Endothelial cell of umbilical vein (primary cell): ENCODE measurements around the gene NMBR. TPM values are rescaled to one million over a fixed set of nuclear protein-coding genes. Genes with fewer than 3 reads are reported as not detected.

ENCODE experiments used
- BruUV-seq: library from RNA; stranded (reverse); fragments of 400-500 nt; replicated peaks from 2 replicates; lab custom pipeline; 2021; lab: Mats Ljungman, UMichigan
- CTCF ChIA-PET: fragments of 300-600, 350-600 bp; sonication (Branson Sonifier 250); formaldehyde crosslinking; loops from one replicate; lab custom pipeline; 2021; ENCODE audit warnings: antibody characterized with exemption, inconsistent platforms; lab: Charles Lee
- POLR2A ChIA-PET: fragments of 300-600, 350-600 bp; sonication (Branson Sonifier 250); formaldehyde crosslinking; loops from one replicate; lab custom pipeline; 2021; ENCODE audit warnings: antibody characterized with exemption, inconsistent platforms; lab: Charles Lee
- DNase-seq: peaks from one replicate; pipeline ENCODE4 v3.0.0-alpha.2; 2011; ENCODE audit warnings: low read depth, low spot score
- FAIRE-seq: peaks from 2 replicates; lab custom pipeline; 2011; peaks lifted over from hg19 to GRCh38; lab: Jason Lieb, UNC
- H2AFZ ChIP-seq: 2 replicates; pipeline ENCODE4 v1.6.0; 2012; ENCODE audit warnings: low read depth, low read length, control low read depth, inconsistent platforms
- H3K27ac ChIP-seq: 2 replicates; pipeline ENCODE4 v1.5.1; 2011; ENCODE audit warnings: low read depth, mild to moderate bottlenecking, control low read depth, low read length, moderate library complexity; ENCODE audit not compliant: insufficient read depth
- H3K27me3 ChIP-seq, 2 experiments: 2 replicates each; pipeline versions ENCODE4 v1.6.0 to v1.6.1; 2011; ENCODE audit warnings: low read length in 2 of 2, mixed read lengths in 1 of 2; ENCODE audit not compliant: control insufficient read depth in 2 of 2, insufficient read depth in 2 of 2
- H3K36me3 ChIP-seq, 2 experiments: 2 replicates in 1 of 2; 3 replicates in 1 of 2; pipeline ENCODE4 v1.5.1; 2011; ENCODE audit warnings: low read length in 2 of 2, mild to moderate bottlenecking in 1 of 2, moderate library complexity in 1 of 2; ENCODE audit not compliant: control insufficient read depth in 2 of 2, insufficient read depth in 2 of 2; ENCODE audit errors: extremely low read depth in 1 of 2
- H3K4me1 ChIP-seq: 3 replicates; pipeline ENCODE4 v1.5.1; 2011; ENCODE audit warnings: mild to moderate bottlenecking, low read length; ENCODE audit not compliant: control insufficient read depth, insufficient read depth; ENCODE audit errors: extremely low read depth
- H3K4me2 ChIP-seq: 2 replicates; pipeline ENCODE4 v1.6.1; 2011; ENCODE audit warnings: low read length, control low read depth, mixed read lengths; ENCODE audit not compliant: insufficient read depth
- H3K4me3 ChIP-seq, 3 experiments: fragments of 200-600 bp in 1 of 3; sonication (generic), shearing (Covaris generic) in 1 of 3; replicated peaks in 1 of 3; 2 replicates each; pipeline ENCODE4 v1.5.1; 2011 to 2016; ENCODE audit warnings: control low read depth in 3 of 3, low read length in 3 of 3, mild to moderate bottlenecking in 2 of 3, inconsistent platforms in 1 of 3, low read depth in 1 of 3, moderate library complexity in 1 of 3; ENCODE audit not compliant: insufficient read depth in 1 of 3
- H3K79me2 ChIP-seq: 2 replicates; pipeline ENCODE4 v1.6.0; 2012; ENCODE audit warnings: low read length, inconsistent platforms; ENCODE audit not compliant: control insufficient read depth, insufficient read depth
- H3K9ac ChIP-seq: replicated peaks from 2 replicates; pipeline ENCODE3; 2011; ENCODE audit warnings: low read length, control low read depth; ENCODE audit not compliant: insufficient read depth; ENCODE audit errors: extremely low read depth
- H3K9me1 ChIP-seq: replicated peaks from 3 replicates; pipeline ENCODE4 v1.6.0; 2011; ENCODE audit warnings: mild to moderate bottlenecking, low read length; ENCODE audit not compliant: control insufficient read depth, insufficient read depth; ENCODE audit errors: extremely low read depth
- H3K9me3 ChIP-seq: replicated peaks from 2 replicates; pipeline ENCODE4 v1.5.1; 2012; ENCODE audit warnings: low read length, inconsistent platforms; ENCODE audit not compliant: control insufficient read depth, insufficient read depth
- H4K20me1 ChIP-seq: replicated peaks from 2 replicates; pipeline ENCODE3; 2011; ENCODE audit warnings: mild to moderate bottlenecking, low read length; ENCODE audit not compliant: control insufficient read depth, insufficient read depth; ENCODE audit errors: extremely low read depth
- EZH2 ChIP-seq: IDR thresholded peaks from 2 replicates; pipeline ENCODE4 v1.6.1; 2012; ENCODE audit warnings: borderline replicate concordance, low read depth, mild to moderate bottlenecking, moderate library complexity, low read length, inconsistent platforms; ENCODE audit not compliant: severe bottlenecking
- FOS ChIP-seq: IDR thresholded peaks from 2 replicates; pipeline ENCODE4 v1.6.1; 2011; ENCODE audit warnings: mild to moderate bottlenecking, low read length, moderate library complexity, borderline replicate concordance; ENCODE audit not compliant: insufficient read depth
- GATA2 ChIP-seq: IDR thresholded peaks from 2 replicates; pipeline ENCODE4 v1.7.0; 2011; ENCODE audit warnings: low read depth, mild to moderate bottlenecking, moderate library complexity, mixed read lengths, low read length; ENCODE audit not compliant: insufficient read length, insufficient read depth
- JUN ChIP-seq: IDR thresholded peaks from 2 replicates; pipeline ENCODE4 v1.6.1; 2011; ENCODE audit warnings: borderline replicate concordance, low read depth; ENCODE audit not compliant: insufficient read length, insufficient read depth
- MYC ChIP-seq: IDR thresholded peaks from one replicate; pipeline ENCODE4 v1.6.1; 2011; ENCODE audit warnings: mild to moderate bottlenecking, low read depth, low read length
- POLR2A ChIP-seq: IDR thresholded peaks from 2 replicates; pipeline ENCODE4 v1.6.1; 2012; ENCODE audit warnings: low read depth, mild to moderate bottlenecking, control low read depth, low read length
- POLR2AphosphoS5 ChIP-seq: IDR thresholded peaks from 2 replicates; pipeline ENCODE4 v1.6.1; 2012; ENCODE audit warnings: low read depth, mild to moderate bottlenecking, control low read depth, low read length, moderate library complexity; ENCODE audit not compliant: insufficient read depth
- dilution Hi-C: fragments of 300-500 bp; cut with MboI; formaldehyde crosslinking; loops from one replicate; pipeline ENCODE4 v1.15.0; 2019; ENCODE audit warnings: low sequenced_read_pairs; ENCODE audit not compliant: extremely low pct_ligation_motif_present
- intact Hi-C: fragments of 100-400 bp; cut with micrococcal nuclease; formaldehyde crosslinking; loops from one replicate; pipeline ENCODE4 v1.10.0; 2022
- polyA plus RNA-seq, 4 experiments: library from polyadenylated mRNA; depleted of rRNA in 3 of 4; stranded (reverse) in 3 of 4; unstranded in 1 of 4; fragments of >200 nt; gene quantifications; 2 replicates each; pipeline versions ENCODE4 v1.2.1 to v1.2.3, GENCODE V29; 2011 to 2012; ENCODE audit warnings: missing spikeins in 1 of 4
- total RNA-seq: library from RNA; stranded (reverse); gene quantifications from 2 replicates; pipeline ENCODE4 v1.2.3, GENCODE V29; 2021
- TF ChIP-seq, protein P1 (sequence below), 2 donors: IDR thresholded peaks; 1 replicate in 1 of 2; 2 replicates in 1 of 2; pipeline ENCODE4 v1.5.1; 2011; ENCODE audit warnings: low read length in 2 of 2, mild to moderate bottlenecking in 2 of 2, moderate library complexity in 2 of 2, control low read depth in 1 of 2, inconsistent platforms in 1 of 2, low read depth in 1 of 2; ENCODE audit not compliant: insufficient read depth in 1 of 2; ENCODE audit errors: extremely low read depth in 1 of 2
- TF ChIP-seq, protein P2 (sequence below): IDR thresholded peaks from 2 replicates; pipeline ENCODE4 v1.6.1; 2011; ENCODE audit not compliant: insufficient read depth, insufficient read length

Gene NMBR
- total and polyA plus RNA-seq, 2 donors (not counting 3 experiments of a cell fraction or from before 2014, with no cell fraction given) = not detected

GRCh38 chr6:142088858-142089216 lies 58.1 kb downstream of the NMBR start:
- Histone ChIP-seq H3K27ac (no peak overlapping the region), H3K79me2 (no peaks in the 10 kb centered on the region), H3K4me2 (no peak overlapping the region), H3K27me3 (peaks cover 3 to 13% of the 10 kb centered on the region in 2 experiments), H3K9me1 (no peaks in the 10 kb centered on the region), H3K9me3 (no peaks in the 10 kb centered on the region), H2AFZ (no peak overlapping the region), H3K4me1 (no peaks in the 10 kb centered on the region), H3K4me3 (no peak overlapping the region), H3K36me3 (no peaks in the 10 kb centered on the region), H4K20me1 (no peaks in the 10 kb centered on the region), H3K9ac (no peak overlapping the region)
- dilution Hi-C loops (no loop called here), intact Hi-C loops (no loop called here)
- ChIA-PET CTCF (interaction anchor here (0.6 to 1.1 kb wide), 4 partner anchors 9 to 99 kb away, joined by 3 to 7 read pairs (median 4); no protein-coding TSS in a partner anchor), POLR2A (interaction anchor here (0.7 kb wide), 1 partner anchor 219 kb away, joined by 4 read pairs; no protein-coding TSS in a partner anchor)
- FAIRE-seq (no peak), DNase-seq (peak; percentile 35)
- TF ChIP-seq FOS (no peak), POLR2A (no peak), JUN (no peak), EZH2 (no peak), MYC (no peak), POLR2AphosphoS5 (no peak), GATA2 (no peak)
- TF ChIP-seq, protein P1, sequence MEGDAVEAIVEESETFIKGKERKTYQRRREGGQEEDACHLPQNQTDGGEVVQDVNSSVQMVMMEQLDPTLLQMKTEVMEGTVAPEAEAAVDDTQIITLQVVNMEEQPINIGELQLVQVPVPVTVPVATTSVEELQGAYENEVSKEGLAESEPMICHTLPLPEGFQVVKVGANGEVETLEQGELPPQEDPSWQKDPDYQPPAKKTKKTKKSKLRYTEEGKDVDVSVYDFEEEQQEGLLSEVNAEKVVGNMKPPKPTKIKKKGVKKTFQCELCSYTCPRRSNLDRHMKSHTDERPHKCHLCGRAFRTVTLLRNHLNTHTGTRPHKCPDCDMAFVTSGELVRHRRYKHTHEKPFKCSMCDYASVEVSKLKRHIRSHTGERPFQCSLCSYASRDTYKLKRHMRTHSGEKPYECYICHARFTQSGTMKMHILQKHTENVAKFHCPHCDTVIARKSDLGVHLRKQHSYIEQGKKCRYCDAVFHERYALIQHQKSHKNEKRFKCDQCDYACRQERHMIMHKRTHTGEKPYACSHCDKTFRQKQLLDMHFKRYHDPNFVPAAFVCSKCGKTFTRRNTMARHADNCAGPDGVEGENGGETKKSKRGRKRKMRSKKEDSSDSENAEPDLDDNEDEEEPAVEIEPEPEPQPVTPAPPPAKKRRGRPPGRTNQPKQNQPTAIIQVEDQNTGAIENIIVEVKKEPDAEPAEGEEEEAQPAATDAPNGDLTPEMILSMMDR (IDR thresholded peaks at IDR 0.05; ENCODE audit: extremely low read depth in 1 of 2, insufficient read depth in 1 of 2, low read depth in 1 of 2, low read length in 2 of 2) = no peak
- TF ChIP-seq, protein P2, sequence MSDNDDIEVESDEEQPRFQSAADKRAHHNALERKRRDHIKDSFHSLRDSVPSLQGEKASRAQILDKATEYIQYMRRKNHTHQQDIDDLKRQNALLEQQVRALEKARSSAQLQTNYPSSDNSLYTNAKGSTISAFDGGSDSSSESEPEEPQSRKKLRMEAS = no peak
- BruUV-seq = no TSS peak
